C1 segment of cervical spinal cord (tissue), 14 donors: ENCODE results near the gene CFAP61.
"Not testable (repeated sequence)": the region's sequence is repeated elsewhere in the genome, so short reads cannot be mapped to it uniquely, and the experiment has no call there.

Experiments used
- DNase-seq, 14 donors: peaks; one replicate each; lab custom pipeline; 2025; lab: John Stamatoyannopoulos, UW

CFAP61 gene, protein sequence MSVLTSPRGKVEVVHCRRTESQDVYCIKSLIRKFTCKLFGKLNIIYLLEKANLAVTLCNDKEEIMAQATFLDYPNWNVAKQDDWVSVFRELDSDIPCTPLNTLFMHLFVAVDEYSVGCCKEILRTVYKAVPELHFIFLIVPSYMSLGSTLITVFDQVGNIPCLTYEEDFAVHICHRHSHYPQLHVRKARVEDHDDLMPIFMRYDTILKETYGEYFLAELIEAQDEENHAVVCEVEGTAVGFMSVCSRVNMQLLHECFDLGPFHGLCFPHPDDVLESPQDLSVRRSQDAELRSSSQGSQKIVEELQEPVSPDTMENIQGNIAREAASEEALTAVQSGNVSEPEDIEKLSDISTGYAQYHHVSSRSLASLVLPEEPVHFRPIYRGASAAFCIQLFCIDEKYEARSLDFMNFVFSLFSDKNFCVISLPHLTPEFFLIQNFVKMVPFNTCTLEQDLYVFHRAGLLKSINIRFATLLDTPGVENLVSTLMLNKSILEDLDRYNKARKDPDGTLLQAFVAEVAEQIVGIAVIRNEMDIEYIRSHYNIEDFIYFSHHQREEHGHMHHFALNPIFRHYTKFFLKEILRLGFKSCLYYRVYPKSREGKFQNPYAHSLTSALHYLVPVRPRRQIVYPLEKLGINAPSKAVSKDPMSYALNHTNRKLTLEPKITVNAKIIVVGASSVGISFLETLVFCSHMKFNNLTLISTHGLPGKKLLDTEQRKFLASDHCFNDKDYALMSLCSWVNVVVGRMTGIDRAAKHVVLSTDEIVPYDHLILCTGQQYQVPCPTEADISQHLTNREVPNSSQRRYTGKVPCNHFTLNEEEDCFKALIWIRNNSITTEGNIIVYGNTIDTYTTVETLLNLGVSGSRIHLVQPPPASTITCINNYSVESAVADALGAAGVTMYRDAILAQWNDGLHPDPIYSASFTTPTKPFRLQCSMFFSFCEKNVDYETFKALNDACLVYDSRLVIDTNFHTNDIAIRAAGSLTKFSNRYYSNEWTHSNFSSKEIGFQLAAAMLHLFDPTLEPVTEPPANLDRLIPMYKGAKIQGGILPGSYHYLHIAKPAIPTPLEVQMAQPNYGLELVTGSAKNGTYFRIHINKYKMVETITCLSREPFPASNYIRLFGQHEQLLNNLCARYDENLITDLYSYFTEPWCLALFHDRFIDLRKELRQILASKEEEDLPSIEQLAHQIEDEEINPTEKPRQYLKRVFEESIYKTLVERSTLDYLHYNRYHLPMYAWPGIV

DNA sequence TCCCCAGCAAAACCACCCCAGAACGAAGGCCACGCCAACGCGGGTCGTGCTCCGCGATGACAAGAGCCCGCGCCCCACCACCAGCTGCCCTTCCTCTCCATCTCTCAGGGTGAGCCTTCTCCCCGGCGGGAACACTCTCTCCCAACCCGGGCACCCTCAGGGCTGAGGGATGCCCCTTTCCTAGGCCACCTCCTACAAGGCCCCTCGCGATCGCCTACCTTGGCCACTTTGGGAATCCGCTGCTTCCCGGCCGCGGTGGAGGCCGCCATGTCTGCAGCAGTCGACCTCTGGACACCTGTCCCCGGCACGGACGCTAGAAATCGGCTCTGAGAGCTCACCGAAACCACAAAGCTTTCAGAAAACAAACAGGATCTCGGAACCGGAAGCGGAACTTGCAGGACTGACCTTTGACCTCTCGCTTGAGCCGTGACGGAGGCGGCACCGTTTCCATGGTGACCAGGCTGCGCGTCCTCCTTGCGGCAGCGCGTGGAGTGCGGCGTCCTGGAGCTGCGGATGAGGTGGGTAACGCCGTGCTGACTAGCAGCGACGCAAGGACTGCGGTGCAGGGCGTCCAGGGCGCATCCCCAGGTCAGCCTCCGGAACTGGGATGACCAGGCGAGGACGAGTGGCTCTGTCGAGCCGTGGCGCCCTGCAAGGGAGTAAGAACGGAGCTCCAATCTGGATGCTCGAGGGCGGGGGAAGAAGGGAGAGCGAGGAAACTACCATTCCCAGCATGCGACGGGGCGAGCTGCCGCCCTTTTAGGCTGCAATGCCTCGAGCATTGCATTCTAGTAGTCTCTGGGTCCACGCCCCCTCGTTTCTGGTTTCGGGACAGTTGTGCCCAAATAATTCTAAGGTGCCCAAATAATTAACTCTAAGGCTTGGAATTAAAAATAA is at the start of gene CFAP61, which contains the start of gene CRNKL1:
CFAP61 (plus strand) TSS at position 459 of the 897 bp plus-strand sequence. CDS start 4,122 bp downstream, outside the sequence.
CRNKL1 (minus strand) TSS at position 393 of the 897 bp plus-strand sequence; CDS start at position 269, 124 bp downstream.
- DNase-seq: peak; percentile 76 to 99 (median 94)

DNA sequence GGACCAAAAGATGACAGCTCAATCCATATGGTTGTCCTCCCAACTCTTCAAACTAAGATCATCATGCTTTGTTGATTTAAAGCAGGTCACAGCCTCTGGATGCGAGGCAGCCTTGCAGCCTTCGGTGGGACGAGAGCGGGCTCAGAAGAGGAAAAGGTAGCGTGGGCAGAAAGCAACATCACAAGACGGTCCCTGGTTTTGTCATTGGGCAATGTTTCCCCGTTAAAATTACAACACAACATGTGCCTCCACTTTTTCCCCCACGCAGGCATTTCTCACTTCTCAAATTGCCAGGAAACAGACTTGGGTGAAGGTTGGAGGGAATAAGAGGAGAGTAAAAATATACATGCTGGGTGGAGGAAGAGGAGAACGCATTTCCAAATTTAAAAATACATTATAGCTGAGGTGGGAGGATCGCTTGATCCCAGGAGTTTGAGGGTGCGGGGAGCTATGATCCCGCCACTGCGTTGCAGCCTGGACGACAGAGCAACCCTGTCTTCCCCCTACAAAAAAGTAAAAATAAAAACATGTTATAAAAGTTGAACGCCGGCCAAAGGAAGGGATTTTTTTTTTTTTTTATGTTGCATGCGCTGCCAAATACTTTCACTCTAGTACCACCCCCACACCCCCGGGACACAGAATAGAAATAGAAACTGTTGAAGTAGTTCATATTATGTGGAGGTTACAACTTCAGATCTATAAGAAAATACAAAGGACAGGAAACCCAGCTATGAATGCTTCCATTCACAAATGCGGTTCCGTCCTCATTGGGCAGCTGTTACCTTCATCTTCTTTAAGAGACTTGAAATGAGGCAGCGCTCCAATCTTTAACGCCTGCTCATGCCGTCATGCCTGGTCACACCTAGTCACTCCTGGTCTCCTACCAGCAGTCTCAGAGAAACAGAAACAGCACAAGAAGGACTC is 49.0 kb upstream of the CFAP61 start:
- DNase-seq: peak in 4 of 14 donors; percentile 33 to 47 (median 44)

DNA sequence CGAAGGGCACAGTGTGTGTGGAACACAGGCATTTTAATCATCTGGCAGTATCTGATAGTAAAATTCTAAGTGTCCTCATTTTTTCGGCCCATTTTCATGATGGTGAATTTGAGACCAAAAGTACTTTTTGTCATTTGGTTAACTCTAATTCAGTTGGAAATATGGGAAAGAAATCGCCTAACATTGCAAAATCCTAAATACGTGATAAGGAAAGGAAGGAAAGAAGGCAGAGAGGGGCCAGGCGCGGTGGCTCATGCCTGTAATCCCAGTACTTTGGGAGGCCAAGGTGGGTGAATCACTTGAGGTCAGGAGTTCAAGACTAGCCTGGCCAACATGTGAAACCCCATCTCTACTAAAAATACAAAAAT is 48.4 kb upstream of the CFAP61 start:
- DNase-seq: not testable (repeated sequence)

DNA sequence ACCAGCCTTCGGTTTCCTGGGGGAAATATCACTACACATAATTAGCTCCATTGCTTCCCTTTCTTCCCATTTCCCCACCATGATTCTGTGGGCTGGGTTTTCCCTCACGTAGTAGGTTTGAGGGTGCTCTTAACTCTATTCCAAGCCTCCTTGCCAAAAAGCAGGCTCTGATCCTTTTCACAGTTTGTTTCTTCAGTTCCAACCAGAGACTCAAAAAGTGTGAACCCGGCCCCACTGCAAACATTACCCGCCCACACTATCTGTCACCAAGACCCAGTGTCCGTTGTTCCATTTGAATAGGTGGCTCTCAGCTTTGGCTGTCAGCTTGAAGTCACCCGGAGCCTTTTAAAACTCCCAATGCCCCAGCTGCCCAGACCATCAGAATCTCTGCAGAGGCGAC is 47.0 kb upstream of the CFAP61 start:
- DNase-seq: no peak

DNA sequence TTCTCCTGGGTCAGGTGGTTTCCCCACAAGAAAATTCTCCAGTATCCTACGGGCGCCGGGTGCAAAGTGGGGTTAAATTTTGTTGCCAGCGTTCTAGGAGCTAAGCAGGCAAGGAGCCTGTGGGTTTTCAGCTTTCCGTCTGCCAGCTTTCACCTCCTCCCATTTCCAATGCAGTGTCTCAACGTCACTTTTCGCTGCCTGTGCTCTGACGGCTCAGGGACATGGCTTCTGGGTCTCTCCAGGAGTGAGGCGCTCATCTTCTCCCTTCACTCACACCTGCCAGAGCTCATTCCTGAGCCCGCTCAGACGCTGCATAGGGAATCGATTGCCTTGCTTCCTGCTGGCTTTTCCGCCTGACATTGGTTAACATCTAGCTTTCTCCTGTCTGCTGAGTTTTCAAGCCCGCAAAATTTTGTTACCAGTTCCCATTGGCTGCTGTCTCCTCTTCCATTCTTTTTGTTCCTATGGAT is 42.5 kb upstream of the CFAP61 start:
- DNase-seq: peak in 2 of 14 donors; percentile 30 to 37

DNA sequence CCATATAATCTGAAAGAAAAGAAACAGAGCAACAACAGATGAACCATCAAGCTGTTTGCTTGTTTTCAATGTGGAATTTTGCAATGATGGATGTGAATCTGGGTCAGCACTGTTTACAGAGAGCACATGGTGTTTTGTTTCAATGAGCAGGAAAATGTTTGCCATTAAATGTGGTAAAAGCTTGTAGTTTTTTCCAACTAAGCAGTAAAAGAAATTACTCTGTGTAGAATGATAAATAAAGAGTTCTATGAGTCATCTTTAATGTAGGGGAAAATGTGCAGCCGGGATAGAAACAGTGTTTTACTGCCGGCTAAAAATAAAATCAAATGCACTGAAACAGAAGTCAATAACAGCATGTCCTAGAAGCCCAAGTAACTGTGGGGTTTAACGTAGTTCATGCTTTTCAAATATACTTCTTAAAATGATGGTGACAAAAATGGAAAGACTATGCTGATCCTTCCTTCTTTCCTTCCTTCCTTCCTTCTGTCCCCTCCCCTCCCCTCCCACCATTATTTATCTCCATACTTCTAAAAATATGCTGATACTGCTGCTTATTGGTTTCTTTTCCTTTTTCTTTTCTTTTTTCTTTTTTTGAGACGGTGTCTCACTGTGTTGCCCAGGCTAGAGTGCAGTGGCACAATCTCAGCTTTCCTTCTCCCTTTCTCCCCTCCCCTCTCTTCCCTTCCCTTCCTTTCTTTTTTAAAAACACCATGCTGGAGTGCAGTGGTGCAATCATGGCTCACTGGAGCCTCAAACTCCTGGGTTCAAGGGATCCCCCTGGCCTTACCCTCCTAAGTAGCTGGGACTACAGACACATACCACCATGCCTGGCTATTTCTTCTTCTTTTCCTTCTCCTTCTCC is 41.5 kb upstream of the CFAP61 start:
- peak in 1 of 14 donors; percentile 81 for DNase-seq

DNA sequence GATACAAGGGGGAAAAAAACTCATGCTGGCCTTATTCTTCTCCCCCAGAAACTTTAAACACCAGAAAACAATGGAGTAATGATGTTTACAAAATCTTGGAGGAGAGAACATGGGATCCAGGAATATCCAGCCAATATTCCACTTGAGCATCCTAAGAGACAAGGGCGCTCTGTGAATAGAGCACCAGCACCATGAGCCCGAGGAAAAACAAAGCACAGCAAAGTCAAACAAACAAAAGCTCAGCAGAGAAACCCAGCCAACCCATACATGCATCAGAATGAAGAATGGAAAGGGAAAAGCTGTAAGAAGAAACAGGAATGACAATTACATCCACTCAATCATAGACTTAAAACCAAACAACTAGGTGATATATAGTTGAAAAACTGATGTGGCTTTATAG is 39.8 kb upstream of the CFAP61 start:
- peak in 4 of 14 donors; percentile 17 to 31 (median 20) for DNase-seq

DNA sequence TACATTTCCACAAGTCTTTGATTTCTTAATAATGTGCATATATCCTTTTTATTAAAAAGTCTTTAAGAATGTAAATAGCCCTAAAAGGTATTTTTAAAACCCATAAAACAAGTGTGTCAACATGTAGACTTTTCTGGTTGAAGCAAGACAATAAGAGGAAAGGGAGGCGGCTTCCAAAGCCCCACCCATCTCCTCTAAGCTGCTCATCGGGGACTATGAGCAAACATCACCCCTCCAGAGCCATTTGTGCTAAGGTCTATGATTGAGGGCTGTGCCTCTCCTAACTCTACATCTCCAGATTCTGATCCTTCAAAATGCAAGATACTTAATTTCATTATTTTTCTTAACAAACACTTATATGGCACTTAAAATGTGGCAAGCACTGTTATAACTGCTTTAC is 37.7 kb upstream of the CFAP61 start:
- DNase-seq: no peak

DNA sequence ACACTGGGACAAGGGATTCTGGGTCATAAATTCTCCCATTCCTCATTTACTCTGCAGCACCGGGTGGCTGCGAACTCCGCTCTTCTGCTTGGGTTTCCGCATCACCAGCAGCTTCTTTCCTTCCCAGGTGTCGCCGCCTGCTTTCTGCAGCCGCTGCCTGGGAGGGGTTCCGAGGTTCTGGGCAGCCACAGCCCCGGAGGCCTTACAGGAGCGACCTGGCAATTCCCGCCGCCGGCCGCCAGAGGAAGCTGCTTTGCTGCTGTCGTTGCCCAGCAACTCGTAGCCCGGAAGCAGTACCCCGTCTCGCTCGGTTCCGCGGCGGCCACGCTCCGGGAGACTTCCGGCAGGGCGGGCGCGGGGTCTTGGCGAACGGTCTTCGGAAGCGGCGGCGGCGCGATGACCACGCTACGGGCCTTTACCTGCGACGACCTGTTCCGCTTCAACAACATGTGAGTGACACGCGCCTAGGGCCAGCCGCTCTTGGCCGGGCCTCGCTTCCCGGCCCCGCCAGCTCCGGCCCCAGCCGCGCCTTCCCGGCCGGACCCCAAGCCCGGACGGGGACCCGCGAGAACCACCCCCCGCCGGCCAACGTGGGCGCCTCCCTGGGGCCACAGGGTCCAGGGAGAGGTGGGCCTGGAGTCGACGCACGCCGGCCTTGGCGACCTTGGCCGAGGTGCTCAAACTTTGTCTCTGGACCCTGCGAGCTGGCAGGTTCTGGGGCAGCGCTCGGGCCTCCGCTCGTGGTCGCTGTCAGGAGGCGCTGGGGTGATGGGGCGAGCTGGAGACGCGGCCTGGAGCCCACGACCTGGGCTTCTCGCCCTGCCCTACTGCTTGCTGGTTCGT is 35.1 kb upstream of the CFAP61 start, which contains the start of gene NAA20:
NAA20 (plus strand) TSS at position 362 of the 843 bp plus-strand sequence; CDS start at position 397, 35 bp downstream.
- peak; percentile 56 to 92 (median 88) for DNase-seq

DNA sequence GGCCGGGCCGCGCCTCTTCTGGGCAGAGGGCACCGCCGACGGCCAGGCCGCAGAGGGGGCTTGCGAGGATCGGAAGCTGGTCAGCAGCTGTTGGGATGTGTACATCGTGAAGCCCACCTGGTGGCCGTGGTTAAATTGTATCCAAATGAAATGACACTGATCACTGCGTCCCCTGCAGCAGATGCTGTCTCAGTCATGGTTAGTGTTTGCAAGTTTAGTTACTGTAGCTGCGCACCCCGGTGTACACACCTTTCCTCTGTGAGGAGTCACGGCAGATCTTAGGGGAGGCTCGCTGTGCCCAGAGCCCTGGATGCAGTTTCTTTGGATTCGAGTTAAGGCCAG is 34.5 kb upstream of the CFAP61 start:
- DNase-seq: no peak

DNA sequence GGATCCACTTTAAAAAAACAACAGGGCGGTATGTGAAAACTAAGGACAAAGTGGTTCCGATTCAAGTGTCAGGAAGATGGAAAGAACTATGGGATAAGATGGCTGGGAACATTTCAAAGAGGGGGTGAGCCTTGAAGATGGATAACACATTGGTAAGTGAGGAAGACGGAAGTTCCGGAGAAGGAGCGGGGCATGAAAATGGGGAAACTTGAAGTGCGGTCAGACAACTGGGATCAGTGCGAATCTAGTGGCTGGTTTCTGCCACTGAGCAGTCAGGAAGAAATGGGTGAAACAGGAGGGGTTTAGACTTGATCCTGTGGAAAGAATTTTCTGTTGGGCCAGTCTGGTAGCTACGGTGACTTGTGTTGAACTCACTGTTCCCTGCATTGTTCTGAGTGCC is 34.0 kb upstream of the CFAP61 start:
- no peak for DNase-seq

DNA sequence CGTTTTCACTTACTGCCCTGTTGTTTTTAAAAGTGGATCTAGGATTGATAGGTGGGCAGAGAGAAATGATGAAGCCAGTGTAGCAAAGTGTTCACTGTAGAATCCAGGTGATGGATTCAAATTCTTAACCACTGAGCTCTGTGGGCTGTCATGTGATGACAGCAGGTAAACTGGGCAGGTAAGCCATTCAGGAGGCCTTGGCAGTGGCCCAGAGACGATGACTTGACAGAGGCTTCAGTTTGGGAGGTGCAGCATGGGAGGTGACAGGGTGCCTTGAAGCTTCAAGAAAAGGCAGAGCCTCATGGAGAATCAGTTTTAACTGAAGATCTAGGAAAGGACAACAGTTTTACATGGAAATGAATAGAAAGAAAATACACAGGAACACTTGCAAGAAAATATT is 33.2 kb upstream of the CFAP61 start:
- DNase-seq: no peak

DNA sequence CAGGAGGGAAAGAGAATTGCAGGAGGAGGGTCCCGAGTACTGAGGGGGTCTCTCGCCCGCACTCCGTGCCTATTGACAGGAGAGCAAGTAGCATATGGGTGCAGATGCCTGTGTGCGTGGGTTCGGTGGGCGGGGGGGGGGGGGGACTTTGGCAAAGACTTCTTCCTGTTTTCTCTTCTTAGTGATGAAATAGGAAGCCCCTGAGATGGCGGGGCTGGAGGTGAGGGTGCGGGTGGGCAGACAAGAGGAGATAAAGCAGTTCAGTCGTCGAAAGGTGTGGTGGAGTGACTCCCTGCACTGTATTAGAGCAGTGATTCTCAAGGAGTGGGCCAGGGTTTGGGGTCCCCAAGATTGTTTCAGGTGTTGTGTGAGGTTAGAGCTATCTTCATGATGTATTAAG is 31.4 kb upstream of the CFAP61 start:
- DNase-seq: no peak

DNA sequence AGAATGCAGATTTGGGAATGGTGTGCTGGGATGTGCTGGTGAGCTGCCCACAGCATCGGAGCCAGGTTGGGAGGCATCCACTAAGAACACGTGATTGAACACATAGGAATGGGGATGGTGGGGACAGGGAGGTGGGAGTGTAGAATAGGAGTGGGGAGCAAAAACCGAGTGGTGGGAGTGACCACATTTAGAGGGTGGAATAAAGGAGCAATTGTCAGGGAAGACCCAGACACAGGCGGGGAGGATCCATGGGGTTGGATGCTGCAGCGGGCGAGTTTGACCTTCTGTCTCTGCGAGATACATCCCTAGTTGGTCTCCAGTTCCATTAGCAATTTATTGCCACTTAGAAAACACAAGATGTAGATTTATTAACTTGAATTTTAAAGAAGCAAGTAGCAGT is 30.5 kb upstream of the CFAP61 start:
- no peak for DNase-seq

DNA sequence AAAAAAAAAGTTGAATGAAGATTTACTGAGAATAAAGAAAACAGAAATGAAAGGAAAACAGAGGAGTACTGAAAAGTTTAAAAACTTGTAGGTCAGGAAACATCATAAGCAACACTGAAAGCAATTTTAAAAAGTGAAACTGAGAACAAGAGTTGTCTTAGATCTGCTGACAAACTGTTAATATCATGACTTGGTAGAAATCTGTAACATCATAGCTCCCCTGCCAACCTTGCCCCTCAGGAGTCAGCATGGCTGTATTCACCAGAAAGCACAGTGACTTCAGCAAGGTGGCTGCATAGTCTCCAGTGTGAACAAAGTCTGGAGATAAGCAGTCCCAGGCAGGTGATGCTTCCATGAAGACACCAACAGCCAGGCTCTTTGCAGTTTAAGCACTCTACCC is 29.8 kb upstream of the CFAP61 start:
- no peak for DNase-seq

DNA sequence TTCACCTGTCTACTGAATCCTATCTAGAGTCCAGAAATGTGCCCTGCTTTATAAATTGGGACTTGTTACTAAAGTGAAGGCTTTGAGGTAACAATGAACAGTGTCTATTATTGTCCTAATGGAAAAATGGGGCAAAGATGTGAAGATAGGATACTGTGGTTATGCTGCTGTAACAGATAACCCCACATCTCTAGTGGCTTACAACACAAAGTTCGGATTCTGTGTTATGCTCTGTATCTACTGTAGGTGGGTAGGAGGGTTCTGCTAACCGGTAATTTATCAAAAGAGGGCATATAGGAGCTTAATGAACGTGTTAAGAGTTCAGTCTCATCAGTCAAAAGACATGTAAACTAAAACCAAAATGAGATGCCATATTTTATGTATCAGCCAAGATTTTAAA is 28.9 kb upstream of the CFAP61 start:
- no peak for DNase-seq

DNA sequence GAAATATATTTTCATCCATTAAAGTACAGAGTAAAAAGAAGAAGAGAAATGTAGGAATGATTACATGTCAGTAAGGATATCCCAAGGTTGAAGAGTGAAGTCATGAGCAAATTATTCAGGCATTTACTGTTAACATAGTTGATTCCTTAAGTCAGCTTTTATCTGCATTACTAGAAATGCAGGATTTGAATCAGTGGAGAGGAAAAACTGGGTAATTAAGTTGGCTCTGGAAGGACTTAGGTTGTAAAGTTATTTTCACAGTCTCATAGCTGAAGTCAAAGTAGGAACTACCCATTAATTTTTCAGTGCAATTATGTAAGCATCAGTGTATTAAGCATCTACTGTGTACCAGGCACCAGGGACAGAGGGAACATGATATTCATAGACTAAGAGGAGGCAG is 27.4 kb upstream of the CFAP61 start:
- DNase-seq: no peak
